ENCODE data around the gene ZC3H18. TPM values are rescaled to one million over a fixed set of nuclear protein-coding genes. Genes with fewer than 3 reads are reported as not detected.

The ZC3H18 gene
- polyA plus RNA-seq, 4 donors, result 34.3 to 48.6 (median 35.2) TPM

GRCh38 chr16:88548985-88549384 lies 21.2 kb upstream of the ZC3H18 start:
- DNase-seq (ENCODE audit: low read depth in 4 of 4, low spot score in 3 of 4), result no peak

- DNase-seq (ENCODE audit: low read depth in 4 of 4, low spot score in 3 of 4), result no peak
These were observed 20.4 kb upstream of the ZC3H18 start for GRCh38 chr16:88549671-88550245.

GRCh38 chr16:88550246-88550661 lies 19.9 kb upstream of the ZC3H18 start:
- no peak for DNase-seq (ENCODE audit: low read depth in 4 of 4, low spot score in 3 of 4)

- DNase-seq (ENCODE audit: low read depth in 4 of 4, low spot score in 3 of 4), result no peak
These were observed 18.0 kb upstream of the ZC3H18 start for GRCh38 chr16:88552166-88552565.

GRCh38 chr16:88552815-88553214 lies 17.4 kb upstream of the ZC3H18 start:
- DNase-seq (ENCODE audit: low read depth in 4 of 4, low spot score in 3 of 4), result no peak

- DNase-seq (ENCODE audit: low read depth in 4 of 4, low spot score in 3 of 4), result no peak
These were observed 16.5 kb upstream of the ZC3H18 start for GRCh38 chr16:88553739-88554138.

- DNase-seq (ENCODE audit: low read depth in 4 of 4, low spot score in 3 of 4), result no peak
These were observed 15.4 kb upstream of the ZC3H18 start for GRCh38 chr16:88554711-88555264.

- no peak for DNase-seq (ENCODE audit: low read depth in 4 of 4, low spot score in 3 of 4)
These were observed 13.8 kb upstream of the ZC3H18 start for GRCh38 chr16:88556294-88556988.

- peak in 2 of 4 donors; percentile 57 to 66 for DNase-seq (ENCODE audit: low read depth in 4 of 4, low spot score in 3 of 4)
These were observed 11.5 kb upstream of the ZC3H18 start for GRCh38 chr16:88558457-88559442.

- DNase-seq (ENCODE audit: low read depth in 4 of 4, low spot score in 3 of 4), result peak in 1 of 4 donors; percentile 53
These were observed 9.3 kb upstream of the ZC3H18 start for GRCh38 chr16:88560714-88561484.

GRCh38 chr16:88561485-88562359 lies 8.5 kb upstream of the ZC3H18 start:
- DNase-seq (ENCODE audit: low read depth in 4 of 4, low spot score in 3 of 4), result no peak

- no peak for DNase-seq (ENCODE audit: low read depth in 4 of 4, low spot score in 3 of 4)
These were observed 4.0 kb upstream of the ZC3H18 start for GRCh38 chr16:88566158-88566557.

GRCh38 chr16:88568710-88569613 lies 1.2 kb upstream of the ZC3H18 start:
- DNase-seq (ENCODE audit: low read depth in 4 of 4, low spot score in 3 of 4), result no peak

GRCh38 chr16:88569614-88569984 lies 604 bp upstream of the ZC3H18 start:
- no peak for DNase-seq (ENCODE audit: low read depth in 4 of 4, low spot score in 3 of 4)

GRCh38 chr16:88570691-88571092 lies 489 bp downstream of the ZC3H18 start:
- DNase-seq (ENCODE audit: low read depth in 4 of 4, low spot score in 3 of 4), result no peak

GRCh38 chr16:88575251-88575650 lies 5.0 kb downstream of the ZC3H18 start:
- no peak for DNase-seq (ENCODE audit: low read depth in 4 of 4, low spot score in 3 of 4)

GRCh38 chr16:88576307-88576706 lies 6.1 kb downstream of the ZC3H18 start:
- DNase-seq (ENCODE audit: low read depth in 4 of 4, low spot score in 3 of 4), result no peak

- DNase-seq (ENCODE audit: low read depth in 4 of 4, low spot score in 3 of 4), result no peak
These were observed 7.0 kb downstream of the ZC3H18 start for GRCh38 chr16:88577166-88577565.
